OCI-LY3 (cell line): ENCODE measurements around the gene QSOX2.

Source experiments
- H2AFZ ChIP-seq: fragments of 200-600, 300-600 bp; shearing (Covaris generic); 2 replicates; pipeline ENCODE4 v1.6.0; 2014; ENCODE audit warnings: antibody characterized with exemption, low read depth, low read length
- H3K27ac ChIP-seq: fragments of 200-600, 300-600 bp; sonication (generic); 2 replicates; pipeline ENCODE4 v1.5.1; 2014; ENCODE audit warnings: mild to moderate bottlenecking, low read length, moderate library complexity, mixed read lengths
- H3K27me3 ChIP-seq: fragments of 200-600, 300-600 bp; sonication (generic); 2 replicates; pipeline ENCODE4 v1.6.1; 2014; ENCODE audit warnings: low read depth, low read length, mixed read lengths
- H3K36me3 ChIP-seq: fragments of 200-600, 300-600 bp; sonication (generic); replicated peaks from 2 replicates; pipeline ENCODE3; 2014; ENCODE audit warnings: low read depth, low read length, mixed read lengths
- H3K4me1 ChIP-seq: fragments of 300-600, 200-600 bp; sonication (generic); 2 replicates; pipeline ENCODE4 v1.6.1; 2014; ENCODE audit warnings: low read length, mixed read lengths
- H3K4me2 ChIP-seq: fragments of 200-600, 300-600 bp; sonication (generic); 2 replicates; pipeline ENCODE4 v1.6.1; 2014; ENCODE audit warnings: low read length, mixed read lengths
- H3K4me3 ChIP-seq: fragments of 300-600, 200-600 bp; sonication (generic); 2 replicates; pipeline ENCODE4 v1.5.1; 2014; ENCODE audit warnings: antibody characterized with exemption, mild to moderate bottlenecking, low read length, moderate library complexity
- H3K79me2 ChIP-seq: fragments of 300-600, 200-600 bp; shearing (Covaris generic); 2 replicates; pipeline ENCODE4 v1.6.1; 2014; ENCODE audit warnings: mild to moderate bottlenecking, low read length, mixed read lengths
- H3K9ac ChIP-seq: fragments of 300-600, 200-600 bp; shearing (Covaris generic); 2 replicates; pipeline ENCODE4 v1.6.0; 2014; ENCODE audit warnings: mild to moderate bottlenecking, low read length, moderate library complexity
- H3K9me3 ChIP-seq: fragments of 200-600, 300-600 bp; shearing (Covaris generic); 2 replicates; pipeline ENCODE4 v1.6.1; 2014; ENCODE audit warnings: low read length, mixed read lengths; ENCODE audit not compliant: insufficient read depth
- H4K20me1 ChIP-seq: fragments of 200-600, 300-600 bp; sonication (generic); 2 replicates; pipeline ENCODE4 v1.6.1; 2016; ENCODE audit warnings: low read length, mixed read lengths; ENCODE audit not compliant: insufficient read depth
- CTCF ChIP-seq: fragments of 200-600, 300-600 bp; sonication (generic); IDR thresholded peaks from 2 replicates; pipeline ENCODE4 v1.5.1; 2014; ENCODE audit warnings: antibody characterized with exemption, low read length, low read depth
- EZH2phosphoT487 ChIP-seq: fragments of 200-600 bp; shearing (Covaris generic); IDR thresholded peaks from 2 replicates; pipeline ENCODE4 v1.6.1; 2018; ENCODE audit warnings: antibody characterized with exemption, mixed run types, low read depth

The QSOX2 gene

GRCh38 chr9:136198605-136199083 lies 47.0 kb downstream of the QSOX2 start:
- no peaks in the 10 kb centered on the region for H3K79me2 ChIP-seq
- no peak overlapping the region for H3K4me2 ChIP-seq
- H3K27ac ChIP-seq = no peak overlapping the region
- no peak overlapping the region for H3K9ac ChIP-seq
- no peaks in the 10 kb centered on the region for H4K20me1 ChIP-seq
- TF ChIP-seq EZH2phosphoT487 (no peak), CTCF (no peak)
- no peaks in the 10 kb centered on the region for H3K9me3 ChIP-seq
- no peak overlapping the region for H3K4me3 ChIP-seq
- H2AFZ ChIP-seq = no peak overlapping the region
- H3K4me1 ChIP-seq = no peaks in the 10 kb centered on the region
- H3K27me3 ChIP-seq = peaks cover 13% of the 10 kb centered on the region
- no peaks in the 10 kb centered on the region for H3K36me3 ChIP-seq

GRCh38 chr9:136197930-136198604 lies 47.5 kb downstream of the QSOX2 start:
- Histone ChIP-seq H3K27me3 (peaks cover 13% of the 10 kb centered on the region), H2AFZ (no peak overlapping the region), H3K27ac (no peak overlapping the region), H3K9me3 (no peaks in the 10 kb centered on the region), H3K4me1 (no peaks in the 10 kb centered on the region), H3K4me3 (no peak overlapping the region), H3K4me2 (no peak overlapping the region), H4K20me1 (no peaks in the 10 kb centered on the region), H3K9ac (no peak overlapping the region), H3K36me3 (no peaks in the 10 kb centered on the region), H3K79me2 (no peaks in the 10 kb centered on the region)
- TF ChIP-seq CTCF (no peak), EZH2phosphoT487 (no peak)

- H3K36me3 ChIP-seq = no peaks in the 10 kb centered on the region
- H3K4me3 ChIP-seq = no peak overlapping the region
- no peaks in the 10 kb centered on the region for H4K20me1 ChIP-seq
- no peaks in the 10 kb centered on the region for H3K4me1 ChIP-seq
- H2AFZ ChIP-seq = no peak overlapping the region
- H3K79me2 ChIP-seq = no peaks in the 10 kb centered on the region
- no peak for TF ChIP-seq EZH2phosphoT487
- TF ChIP-seq CTCF = no peak
- no peaks in the 10 kb centered on the region for H3K9me3 ChIP-seq
- no peak overlapping the region for H3K4me2 ChIP-seq
- peaks cover 13% of the 10 kb centered on the region for H3K27me3 ChIP-seq
- H3K27ac ChIP-seq = no peak overlapping the region
- no peak overlapping the region for H3K9ac ChIP-seq
Measured at GRCh38 chr9:136197084-136197875, 48.3 kb downstream of the QSOX2 start.

GRCh38 chr9:136196404-136197083 lies 49.1 kb downstream of the QSOX2 start:
- Histone ChIP-seq H3K9ac (no peak overlapping the region), H3K4me3 (no peak overlapping the region), H3K4me2 (no peak overlapping the region)

More at GRCh38 chr9:136196404-136197083, 49.1 kb downstream of the QSOX2 start:
- Histone ChIP-seq H3K27me3 (peaks cover 13% of the 10 kb centered on the region), H3K9me3 (no peaks in the 10 kb centered on the region), H3K36me3 (no peaks in the 10 kb centered on the region), H3K4me1 (no peaks in the 10 kb centered on the region), H2AFZ (no peak overlapping the region), H3K27ac (no peak overlapping the region), H3K79me2 (no peaks in the 10 kb centered on the region), H4K20me1 (no peaks in the 10 kb centered on the region)
- TF ChIP-seq CTCF (no peak), EZH2phosphoT487 (no peak)
